ENCODE measurements around the gene SLC24A5.

Gene SLC24A5

DNA sequence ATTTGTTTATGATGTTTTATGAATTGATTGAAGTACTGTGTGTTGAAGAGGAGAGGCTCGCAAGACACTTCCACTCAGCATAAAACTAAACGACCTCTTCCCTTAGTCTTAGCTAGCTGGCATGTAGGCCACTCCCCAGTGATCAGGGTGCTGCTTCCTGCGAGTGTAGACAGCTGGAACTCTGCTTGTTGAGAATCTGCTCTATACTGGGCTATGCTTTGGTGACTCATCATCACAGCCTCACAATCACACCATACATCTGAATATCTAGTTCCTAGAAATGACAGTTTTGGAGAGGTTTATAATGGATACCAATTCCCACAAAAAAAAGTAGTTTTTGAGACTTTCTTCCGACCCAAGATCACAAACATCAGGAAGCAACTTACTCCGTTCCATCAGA is 1.5 kb upstream of the SLC24A5 start:
- no peak for DNase-seq

DNA sequence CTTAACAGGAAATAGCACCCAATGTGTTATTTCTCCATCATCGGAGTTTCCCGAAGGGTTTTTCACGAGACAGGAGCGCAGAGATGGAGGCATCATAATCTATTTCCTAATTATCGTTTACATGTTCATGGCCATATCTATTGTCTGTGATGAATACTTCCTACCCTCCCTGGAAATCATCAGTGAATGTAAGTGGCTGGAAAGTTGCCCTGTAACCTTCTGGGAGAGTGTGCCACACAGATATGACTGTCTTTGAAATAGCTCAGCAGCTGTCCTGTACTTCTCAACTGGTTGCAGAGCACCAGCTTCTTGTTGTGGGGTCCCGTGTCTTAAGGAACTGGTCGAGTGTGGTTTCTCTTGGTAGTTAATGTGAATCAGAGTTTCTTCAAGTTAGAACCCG is 1.1 kb downstream of the SLC24A5 start:
- no peak for DNase-seq

DNA sequence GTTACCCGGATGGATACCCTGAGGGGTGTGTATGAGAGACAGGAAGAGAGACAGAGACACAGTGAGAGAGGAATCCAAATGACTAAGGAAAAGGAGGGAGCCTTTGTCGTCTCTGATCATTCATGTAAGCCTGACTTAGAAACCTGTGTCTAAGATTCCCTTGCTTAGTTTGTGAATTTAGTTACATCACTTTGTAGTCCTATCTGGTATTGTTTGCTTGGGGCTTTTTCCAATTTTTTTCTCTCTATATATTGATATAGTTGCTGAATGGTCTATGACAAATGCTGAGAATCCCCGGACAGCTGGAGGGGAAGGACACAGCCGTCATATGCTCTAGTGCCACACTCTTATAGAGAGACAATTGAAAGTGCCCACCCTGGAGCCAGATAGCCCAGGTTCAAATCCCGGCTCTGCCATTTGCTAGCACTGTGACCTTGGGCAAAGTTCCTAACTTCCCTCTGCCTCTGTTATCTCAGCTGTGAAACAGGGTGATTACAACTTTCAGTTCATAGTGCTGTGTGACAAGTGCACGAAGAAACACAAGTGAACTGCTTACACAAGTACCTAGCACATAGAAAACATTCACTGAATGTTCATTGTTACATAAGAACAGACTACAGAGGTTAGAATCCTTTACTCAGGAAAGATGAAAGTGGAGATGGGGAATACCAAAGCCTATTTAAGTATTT is 6.0 kb downstream of the SLC24A5 start:
- no peak for DNase-seq

DNA sequence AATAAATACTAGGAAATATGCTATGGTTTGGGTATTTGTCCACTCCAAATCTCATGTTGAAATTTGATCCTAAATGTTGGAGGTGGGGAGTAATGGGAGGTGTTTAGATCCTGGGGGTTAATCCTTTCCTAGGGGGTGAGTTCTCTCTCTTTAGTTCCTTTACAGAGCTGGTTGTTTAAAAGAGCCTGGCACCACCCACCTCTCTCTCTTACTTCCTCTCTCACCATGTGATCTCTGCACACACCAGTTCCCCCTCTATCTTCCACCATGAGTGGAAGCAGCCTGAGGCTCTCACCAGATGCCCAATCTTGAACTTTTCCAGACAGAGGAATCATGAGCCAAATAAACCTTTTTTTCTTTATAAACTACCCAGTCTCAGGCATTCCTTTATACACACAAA is 10.5 kb downstream of the SLC24A5 start:
- DNase-seq, result no peak

DNA sequence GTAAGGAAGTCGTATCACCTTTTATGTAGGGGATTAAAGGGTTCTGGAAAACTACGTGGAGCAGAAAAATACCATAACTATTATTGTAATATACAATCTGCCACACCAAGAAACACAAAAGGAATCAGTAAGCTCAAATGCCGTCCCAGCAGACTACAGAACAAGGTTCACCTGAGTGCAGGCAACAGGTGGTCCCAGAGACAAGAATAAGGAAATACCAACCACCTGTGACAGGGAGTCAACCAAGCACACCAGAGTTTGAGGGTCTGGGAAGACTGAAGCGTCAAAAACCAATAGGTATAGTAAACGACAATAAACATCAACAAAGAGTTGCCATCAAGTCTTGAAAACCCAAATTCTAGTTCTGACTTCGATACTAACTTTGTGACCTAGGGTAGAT is 12.1 kb downstream of the SLC24A5 start:
- DNase-seq, result no peak

DNA sequence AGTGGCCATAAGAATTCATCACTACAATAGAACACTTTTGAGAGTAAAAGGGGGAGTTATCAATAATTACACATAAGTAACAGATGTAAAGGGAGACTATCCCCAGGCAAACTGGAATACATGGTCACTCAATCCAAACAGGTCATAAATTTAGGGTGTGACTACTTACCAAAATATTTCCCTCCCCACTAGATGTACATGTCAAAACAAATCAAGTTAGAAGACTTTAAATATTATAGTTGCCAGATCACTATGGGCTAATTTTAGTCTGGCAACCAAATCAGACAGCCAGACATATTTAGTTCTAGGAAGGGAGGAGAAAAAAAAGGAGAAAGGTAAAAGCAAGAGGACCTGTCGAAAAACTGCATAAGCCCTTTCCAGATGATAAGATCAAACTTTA is 23.1 kb downstream of the SLC24A5 start:
- no peak for DNase-seq

DNA sequence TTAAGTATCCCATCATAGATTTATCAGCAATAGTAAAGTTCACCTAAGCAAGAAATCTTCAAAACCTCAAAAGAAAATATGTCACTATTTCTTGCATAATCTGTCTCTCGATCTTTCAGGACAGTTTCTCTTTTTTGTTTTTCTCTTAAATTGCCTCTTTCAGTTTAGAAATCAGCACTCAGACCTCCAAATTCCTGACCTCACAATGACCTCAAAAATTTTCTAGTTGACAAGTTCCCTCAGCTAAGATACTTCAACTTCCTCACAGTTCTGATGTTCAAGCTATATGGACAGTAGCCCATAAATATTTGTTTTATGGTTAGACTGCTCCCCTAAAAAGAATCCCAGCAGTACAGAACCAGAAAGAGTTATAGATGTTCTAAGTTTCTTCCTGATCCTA is 24.1 kb downstream of the SLC24A5 start:
- no peak for DNase-seq

DNA sequence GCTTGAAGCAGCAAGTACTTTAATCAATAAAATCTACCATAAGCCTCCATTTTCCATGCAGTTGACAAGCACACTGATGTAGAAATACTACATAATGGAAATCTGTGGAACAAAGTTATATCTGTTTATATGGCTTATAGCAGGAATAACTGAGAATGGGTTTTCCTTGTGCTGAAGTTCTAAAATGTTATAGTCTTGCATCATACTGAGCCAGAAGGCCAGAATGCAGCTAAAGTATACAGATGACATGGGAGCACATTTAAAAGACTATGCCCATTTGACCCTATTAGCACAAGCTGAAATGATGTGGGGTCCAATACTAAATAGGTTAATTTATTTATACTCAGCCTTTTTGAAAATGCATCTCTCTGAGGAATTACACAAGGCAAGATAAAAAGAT is 25.1 kb downstream of the SLC24A5 start:
- DNase-seq, result no peak

DNA sequence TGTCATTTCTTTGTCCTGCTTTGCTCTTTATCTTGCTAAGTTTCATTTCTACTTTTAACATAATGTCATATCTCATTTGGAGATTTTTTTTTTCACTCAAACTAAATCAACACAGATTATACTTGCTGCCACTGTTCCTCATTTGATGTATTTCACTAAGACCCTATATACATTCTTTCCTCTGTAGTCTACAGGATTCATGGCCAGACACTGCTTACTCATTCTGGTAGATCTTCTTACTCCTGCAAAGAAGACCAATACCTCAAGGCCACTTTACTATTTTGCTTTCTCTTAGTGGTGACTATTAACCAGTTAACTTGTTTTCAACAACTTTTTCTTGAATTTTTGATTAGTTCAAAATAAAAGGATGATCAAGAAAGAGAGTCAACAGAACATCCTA is 26.6 kb downstream of the SLC24A5 start:
- DNase-seq, result no peak

DNA sequence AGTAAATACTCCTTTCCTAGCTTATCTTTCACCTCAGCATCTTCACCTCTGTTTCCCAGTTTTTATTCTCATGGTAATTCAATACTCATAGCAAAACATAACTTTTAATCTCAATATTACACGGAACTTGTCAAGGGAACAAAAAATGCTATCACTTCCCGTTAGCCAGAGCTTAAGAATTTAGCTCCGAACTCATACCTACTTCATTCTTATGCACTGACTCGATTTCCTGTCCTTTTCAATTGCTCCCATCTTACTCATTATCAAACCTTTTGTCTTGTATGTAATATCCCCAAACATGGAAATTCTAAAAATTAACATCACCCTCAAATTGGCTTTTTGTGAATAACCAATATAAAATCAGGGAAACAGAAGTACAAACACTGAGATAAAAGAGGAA is 29.1 kb downstream of the SLC24A5 start:
- no peak for DNase-seq

DNA sequence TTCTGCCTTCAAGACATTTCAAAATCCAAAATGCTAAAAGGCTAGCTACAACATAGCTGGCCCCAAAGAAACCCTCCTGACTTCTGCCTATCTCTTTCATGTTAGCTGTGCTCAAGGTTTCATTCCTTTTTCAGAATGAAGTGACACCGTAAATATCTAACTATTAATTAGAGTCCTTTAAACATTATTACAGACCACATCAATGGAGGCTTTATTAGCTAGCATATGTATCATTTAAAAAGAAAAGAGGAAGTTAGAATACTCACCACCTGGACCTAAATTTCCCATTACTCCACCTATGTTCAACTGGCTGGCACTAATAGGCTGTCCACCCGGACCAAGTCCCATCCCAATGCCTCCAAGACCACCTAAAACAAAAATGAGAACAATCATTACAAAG is 32.7 kb downstream of the SLC24A5 start:
- DNase-seq, result no peak

DNA sequence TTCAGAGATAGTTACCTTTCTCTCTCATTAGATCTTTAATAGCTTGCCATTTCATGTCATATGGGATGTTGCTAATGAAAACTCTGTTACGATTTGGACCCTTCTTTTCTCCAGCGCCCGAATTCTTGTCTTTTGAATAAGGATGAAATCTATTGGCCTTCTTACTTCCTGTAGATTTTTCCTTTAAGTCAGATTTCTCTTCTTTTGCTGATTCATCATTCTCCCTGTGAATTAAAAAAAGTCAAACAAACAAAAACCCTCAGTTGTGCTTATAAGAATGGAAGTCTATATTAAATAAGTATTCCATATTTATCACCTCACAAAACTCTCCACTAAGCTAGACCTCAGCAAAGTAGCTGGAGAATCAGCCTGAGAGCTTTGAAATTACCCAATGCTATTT is 47.8 kb downstream of the SLC24A5 start:
- no peak for DNase-seq

DNA sequence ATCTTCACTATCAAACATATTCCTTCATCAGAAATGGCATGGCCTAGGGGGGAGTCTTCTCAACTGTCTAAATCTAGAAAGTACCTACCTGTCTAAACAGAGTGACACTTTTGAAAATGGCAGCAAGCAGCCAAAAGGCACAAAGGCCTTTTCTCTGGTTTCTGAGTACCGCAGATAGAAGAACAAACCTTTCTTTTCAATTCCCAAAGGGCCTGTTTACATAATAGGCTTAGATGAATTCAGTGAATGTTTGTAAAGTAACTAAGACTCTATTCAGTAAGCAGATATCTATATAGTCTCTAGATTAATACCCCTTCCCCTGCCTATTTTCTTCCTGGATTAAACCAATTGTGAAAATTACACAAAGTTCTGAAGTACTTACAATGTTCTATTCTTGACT is 50.2 kb downstream of the SLC24A5 start:
- no peak for DNase-seq

DNA sequence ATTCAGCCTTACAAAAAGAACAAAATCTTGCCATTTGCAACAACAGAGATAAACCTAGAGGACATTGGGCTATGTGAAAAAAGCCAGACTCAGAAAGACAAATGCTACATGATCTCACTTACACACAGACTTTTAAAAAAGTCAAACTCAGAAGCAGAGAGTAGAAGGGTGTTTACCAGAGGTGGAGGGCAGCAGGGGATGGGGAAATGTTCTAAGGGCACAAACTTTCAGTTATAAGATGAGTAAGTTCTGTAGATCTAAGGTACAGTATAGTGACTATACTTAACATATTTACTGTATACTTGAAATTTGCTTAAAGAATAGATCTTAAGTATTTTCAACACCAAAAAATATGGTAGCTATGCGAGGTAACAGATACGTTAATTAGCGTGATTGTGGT is 54.3 kb downstream of the SLC24A5 start:
- no peak for DNase-seq

DNA sequence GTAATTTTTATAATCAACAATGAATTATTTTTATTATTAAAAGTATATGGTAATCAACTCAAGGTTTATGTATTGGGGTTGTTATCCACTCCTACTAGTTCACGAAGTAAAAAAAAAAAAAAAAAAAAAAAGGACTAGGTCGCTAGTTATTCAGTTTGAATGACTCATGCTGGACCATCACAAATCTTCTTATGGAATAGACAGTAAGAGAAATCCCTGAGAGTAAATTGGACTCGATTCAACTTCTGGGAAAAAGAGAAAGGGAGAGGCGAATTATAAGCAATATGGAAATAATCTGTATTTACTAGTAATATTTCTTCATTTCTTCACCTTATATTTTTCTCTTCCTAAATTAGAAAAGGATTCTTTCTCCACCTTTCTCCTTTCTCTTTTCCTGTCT is 55.3 kb downstream of the SLC24A5 start:
- no peak for DNase-seq

DNA sequence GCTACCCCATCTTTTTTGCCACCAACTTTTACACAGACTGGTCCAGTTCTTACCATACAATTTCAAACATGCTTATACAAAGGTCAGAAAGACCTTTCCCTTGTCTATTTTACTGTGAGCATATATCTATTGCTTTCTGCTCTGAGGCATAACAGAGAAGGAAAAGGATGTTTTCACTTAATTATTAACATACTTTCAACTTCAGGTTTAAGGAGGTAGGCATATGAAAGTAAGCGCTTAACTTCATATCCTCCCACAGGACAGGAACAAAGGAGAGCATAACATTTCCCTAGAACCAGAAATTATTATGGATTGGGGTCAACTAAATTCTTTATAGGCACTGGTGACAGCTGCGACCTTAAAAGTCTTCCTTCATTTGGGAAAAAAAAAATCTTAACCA is 56.2 kb downstream of the SLC24A5 start:
- no peak for DNase-seq

DNA sequence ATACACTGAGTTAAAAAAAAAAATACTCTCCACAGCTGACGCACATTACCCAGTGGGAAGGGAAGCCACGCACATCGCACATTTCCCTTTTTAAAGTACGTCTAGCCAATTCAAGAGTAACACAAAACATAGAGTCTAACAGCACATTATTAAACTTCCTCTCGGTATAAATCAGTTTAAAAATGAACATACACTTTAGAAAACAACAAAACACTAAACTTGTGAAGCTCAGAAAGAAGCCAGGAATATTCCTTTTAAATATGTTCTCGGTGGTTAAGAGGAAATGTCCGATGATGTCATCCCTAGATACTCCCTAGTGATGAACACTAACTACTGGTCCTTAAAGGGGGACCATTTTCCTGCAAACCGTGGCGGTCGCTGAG is 56.6 kb downstream of the SLC24A5 start:
- DNase-seq, result no peak

DNA sequence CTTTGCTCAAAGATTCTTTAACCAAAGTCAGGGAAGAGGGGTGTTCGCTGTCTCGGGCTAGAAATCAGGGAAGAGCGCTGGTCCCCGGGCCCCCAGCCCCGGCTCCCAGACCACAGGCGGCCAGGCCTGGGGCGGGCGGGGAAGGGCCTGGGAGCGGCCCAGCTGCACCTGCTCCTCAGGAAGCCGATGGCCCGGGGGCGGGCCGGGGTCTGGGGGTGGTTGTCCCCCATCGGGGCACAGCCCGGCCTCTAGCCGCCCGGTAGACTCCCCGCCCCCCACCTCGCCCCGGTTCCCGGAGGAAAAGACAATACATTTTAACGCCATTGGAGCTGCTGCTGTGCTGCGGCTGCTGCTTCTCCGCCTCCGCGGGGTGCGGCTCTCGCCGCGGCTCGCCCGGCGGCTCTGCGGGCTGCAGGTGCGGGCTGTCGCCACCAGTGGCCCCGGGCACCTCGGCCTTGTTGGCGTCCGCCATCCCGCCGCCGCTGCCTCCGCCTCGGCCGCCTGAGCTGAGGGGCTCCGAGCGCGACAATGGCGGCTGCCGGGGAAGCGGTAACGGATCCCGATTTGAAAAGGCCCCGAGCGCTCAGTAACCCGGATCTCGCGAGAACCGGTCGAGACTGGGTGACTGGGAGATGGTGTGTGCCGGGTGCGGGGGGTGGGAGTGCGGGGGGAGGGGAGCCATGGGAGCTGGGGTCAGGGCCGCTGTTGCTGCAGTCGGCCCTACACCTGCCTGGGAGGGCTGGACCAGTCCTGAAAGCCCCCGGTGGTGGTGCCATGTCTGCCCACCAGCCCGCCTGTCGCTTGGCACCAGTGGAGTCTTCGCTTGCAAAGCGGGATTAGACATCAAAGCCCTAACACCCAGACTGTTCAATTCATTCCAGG is 57.2 kb downstream of the SLC24A5 start, which contains the start of gene MYEF2:
Gene MYEF2, minus strand, starts transcription at position 530 of the 882 bp plus-strand sequence. Its CDS starts 58 bp downstream, at position 472.
- peak; percentile 38 for DNase-seq

DNA sequence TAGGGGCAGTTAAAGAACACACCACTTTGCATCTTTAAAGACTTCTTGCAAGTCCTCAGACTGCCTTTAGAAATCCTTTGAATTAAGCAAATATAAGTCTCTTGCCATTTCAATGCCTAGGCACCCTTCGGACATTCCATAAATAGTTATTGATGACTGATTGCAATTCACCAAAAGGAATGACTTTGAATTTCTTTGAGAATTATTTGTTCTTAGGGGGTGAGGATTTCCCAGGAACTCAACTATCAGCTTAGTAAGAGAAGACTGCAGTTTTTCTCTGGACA is 57.8 kb downstream of the SLC24A5 start:
- DNase-seq, result no peak

DNA sequence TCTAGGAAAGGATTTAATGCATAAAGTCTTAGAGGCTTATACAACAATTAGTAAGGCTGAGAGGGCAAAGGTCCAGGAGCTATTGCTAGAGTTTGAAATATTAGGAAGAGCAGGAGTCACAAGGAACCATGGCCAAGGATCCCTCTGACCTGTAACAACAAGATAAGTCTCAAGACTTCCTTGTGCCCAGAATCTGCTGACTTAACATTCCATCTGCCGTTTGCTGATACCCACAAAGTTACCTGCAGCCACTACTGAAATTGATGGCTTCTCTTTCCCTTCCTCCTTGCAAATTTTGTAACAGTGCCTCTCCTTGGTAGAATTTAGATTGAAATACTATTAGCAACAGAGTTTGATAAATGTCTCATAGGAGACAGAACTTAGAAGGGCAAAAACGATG is 62.0 kb downstream of the SLC24A5 start:
- DNase-seq, result no peak

DNA sequence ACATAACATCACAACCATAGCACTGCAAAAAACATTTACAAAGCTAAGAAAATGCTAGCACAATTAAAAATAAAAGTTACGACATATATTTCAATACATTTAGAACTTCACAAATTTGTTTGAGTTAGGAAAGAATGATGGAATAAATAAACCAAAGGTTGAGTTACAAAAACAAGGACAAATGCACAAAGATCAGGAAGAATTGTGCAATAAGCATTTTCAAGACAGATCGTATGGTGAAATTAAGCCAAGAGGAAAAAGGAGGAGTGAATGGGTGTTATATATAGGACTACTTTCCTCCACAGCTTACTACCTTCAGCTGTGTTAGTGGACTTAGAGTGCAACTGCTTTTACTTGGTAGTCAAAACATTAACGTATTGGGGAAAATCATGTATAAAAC is 64.7 kb downstream of the SLC24A5 start:
- DNase-seq, result no peak

DNA sequence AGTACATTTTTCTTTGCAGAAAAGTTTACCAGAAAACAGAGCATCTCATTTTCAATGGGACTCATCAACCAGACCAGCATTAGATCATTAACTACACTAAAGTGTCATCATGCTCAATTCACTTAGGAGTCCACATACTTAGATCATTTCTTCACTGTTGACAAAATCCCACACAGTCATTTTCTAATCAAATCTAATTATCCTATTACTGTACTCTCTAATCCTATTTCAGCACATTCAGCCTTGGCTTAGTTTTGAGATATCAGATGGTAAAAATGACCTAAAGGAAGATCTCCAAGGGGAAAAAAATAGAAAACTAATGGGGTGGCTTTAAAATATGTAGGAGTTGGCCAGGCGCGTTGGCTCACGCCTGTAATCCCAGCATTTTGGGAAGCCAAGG is 65.5 kb downstream of the SLC24A5 start:
- DNase-seq, result no peak

DNA sequence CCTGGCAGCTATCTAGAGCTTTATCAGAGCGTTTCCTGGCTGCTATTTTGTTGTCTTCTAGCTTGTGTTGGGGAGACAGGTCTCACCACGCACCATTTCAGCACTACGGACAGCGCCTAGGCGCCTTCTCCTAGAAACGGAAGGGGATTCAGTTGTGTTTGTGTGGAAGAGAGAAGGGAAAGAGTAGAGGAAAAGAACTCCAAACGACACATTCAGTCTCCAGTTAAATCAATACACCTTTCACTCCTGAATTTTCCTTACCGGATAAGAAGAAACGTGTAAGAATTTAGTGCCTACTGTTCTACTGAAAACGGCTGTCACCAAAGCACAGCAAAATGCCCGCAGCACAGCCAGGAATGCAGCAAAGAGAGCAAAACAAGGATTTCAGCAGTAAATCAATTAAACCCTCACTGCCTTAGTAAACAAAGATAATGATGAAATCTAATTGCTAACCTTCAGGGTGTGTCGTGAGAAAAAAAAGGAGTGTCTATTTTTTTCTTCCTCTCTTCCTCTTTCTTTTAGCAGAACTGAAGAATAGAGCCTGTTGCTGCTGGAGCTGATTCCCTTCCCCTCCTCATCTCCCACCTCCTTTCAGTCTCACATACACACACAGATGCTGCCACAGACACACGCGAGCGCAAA is 70.3 kb downstream of the SLC24A5 start:
- DNase-seq, result no peak

DNA sequence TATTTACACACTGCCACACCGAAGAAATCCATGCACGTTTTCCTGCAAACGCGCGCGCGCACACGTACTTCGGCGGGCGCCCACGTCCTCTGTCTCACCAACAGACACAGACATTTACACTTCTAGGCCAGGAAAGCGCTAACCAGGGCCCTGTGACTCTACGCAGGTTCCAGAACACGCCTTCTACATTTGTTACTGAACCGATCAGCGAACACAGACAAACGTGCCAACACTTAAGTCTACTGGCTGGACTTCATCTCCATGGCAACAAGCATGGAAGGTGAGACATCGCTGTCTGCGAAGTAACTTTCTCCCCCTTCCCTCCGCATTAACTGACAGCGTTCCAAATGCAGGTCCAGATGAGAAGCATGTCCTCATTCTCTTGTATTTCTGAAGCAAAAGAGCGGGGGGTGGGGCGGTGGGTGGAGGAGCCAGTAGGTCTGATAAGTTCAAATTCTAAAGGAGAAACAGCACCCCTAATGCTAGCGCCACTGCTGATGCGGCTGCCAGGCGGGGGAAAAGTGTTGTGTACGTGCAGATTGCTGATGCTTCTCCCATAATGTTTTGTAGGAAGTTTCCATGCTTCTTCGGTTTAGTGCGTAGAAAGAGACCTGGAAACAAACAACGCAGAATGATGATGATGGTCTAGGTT is 70.9 kb downstream of the SLC24A5 start, which contains the start of gene CTXN2:
Gene CTXN2, plus strand, starts transcription at position 92 of the 652 bp plus-strand sequence. CDS start 9,636 bp downstream, outside the sequence.
- DNase-seq, result no peak

Measured in 8988T (cell line).